ENCODE results near the gene HFE.
"Not testable (repeated sequence)": the region's sequence is repeated elsewhere in the genome, so short reads cannot be mapped to it uniquely, and the experiment has no call there.

HFE gene

DNA sequence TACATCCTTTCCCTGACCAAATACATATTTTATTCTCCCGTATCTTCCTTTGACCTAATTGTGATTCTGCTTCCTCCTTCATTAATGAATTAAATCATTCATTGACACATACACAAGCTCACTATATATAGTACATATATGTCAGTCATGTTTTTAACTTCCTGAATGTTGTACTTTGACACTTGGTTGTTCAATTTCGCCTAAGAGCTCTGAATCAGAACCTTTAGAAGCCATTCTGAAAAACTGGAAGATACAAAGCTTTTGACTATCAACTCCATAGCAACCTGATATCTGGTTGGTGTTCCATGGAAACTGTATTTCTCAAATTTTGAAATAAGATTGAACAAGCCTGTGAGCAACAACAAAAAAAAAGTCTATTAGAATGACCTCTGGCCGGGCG, 27.3 kb upstream of the HFE start:
- no peak for DNase-seq

DNA sequence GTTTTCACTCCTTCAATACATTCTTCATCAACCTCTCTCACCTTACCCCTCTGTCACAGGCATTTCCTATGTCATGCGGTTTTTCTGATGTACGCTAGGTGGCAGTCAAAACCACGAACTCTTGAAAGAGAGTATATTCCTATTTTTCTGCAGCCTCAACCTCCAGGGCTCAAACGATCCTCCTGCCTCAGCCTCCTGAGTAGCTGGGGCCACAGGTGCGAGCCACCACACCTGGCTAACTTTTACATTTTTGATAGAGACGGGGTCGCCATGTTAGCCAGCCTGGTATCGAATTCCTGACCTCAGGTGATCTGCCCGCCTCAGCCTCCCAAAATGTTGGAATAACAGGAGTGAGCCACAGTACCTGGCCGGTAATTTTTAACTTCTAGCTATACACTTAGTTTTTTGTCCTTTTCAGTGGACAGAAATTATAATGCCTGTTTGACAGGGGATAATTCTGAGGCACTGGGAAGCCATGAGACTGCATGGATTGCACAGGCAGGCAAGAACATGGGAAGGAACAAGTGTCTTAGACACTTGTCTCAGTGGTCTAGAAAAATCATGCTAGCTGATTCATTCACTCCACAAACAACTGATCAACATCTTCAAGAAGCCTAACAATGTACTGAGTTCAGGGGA, 22.5 kb upstream of the HFE start:
- peak; percentile 59 for DNase-seq

- peak; percentile 76 for DNase-seq
Measured at GRCh38 chr6:26065952-26066380, 21.3 kb upstream of the HFE start.

- no peak for DNase-seq
Measured at GRCh38 chr6:26067367-26067766, 19.9 kb upstream of the HFE start.

DNA sequence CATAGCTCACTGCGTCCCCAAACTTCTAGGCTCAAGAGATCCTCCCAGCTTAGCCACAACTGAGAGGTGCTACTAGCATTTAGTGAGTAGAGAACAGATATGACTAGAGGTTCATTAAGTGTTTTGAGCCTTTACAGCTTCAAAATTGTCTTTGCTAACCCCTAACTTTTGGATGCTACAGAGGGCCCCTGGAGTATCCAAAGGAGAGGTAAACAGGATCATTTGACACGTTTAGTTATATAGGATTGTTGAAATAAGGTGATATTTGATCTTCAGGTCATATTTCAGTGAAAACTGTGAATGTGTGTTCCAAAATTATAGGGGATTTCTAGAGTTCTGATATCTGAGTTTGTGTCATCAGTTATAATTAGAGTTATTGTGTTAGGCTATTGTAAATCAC, 19.2 kb upstream of the HFE start:
- no peak for DNase-seq

- no peak for DNase-seq
Measured at GRCh38 chr6:26071135-26071534, 16.1 kb upstream of the HFE start.

DNA sequence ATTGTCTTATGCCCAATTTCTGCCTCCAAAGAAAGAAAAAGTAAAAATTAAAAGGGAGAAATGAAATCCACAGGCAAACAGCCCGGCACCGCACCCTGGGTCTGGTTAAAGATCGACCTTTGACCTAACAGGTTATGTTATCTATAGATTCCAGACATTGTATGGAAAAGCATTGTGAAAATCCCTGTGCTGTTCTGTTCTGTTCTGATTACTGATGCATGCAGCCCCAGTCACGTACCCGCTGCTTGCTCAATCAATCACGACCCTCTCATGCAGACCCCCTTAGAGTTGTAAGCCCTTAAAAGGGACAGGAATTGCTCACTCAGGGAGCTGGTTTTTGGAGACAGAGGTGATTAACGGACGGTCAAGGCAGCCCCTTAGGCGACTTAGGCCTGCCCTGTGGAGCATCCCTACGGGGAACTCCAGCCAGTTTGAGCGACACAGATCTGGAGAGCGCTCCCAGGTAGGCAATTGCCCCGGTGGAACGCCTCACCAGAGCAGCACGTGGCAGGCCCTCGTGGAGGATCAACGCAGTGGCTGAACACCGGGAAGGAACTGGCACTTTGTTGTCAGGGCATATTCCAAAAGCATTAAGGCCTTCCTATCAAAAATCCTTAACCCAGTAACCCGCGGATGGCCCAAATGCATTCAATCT, 12.0 kb upstream of the HFE start:
- DNase-seq: no peak

DNA sequence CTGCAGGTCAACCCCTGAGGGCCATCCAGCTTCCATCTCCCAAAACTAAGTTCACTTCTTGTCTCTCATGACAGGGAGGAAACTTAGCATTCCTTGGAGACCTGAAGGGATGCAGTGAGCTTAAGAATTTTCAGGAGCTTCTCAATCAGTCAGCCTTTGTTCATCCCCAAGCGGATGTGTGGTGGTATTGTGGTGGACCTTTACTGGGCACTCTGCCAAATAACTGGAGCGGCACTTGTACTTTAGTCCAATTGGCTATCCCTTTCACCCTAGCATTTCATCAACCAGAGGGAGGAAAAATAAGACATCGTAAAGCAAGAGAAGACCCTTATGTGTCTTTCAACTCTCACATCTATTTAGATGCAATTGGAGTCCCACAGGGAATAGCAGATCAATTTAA, 9.2 kb upstream of the HFE start:
- DNase-seq: not testable (repeated sequence)

DNA sequence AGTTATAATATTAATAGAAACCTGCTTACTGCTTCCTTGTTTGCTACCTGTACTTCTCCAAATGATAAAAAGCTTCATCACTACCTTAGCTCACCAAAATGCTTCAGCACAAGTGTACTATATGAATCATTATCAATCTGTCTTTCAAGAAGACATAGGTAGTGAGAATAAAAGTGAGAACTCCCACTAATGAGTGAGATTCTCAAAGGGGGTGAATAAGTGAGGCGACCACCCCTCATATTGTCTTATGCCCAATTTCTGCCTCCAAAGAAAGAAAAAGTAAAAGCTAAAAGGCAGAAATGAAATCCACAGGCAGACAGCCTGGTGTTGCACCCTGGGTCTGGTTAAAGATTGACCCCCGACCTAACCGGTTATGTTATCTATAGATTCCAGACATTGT, 6.1 kb upstream of the HFE start:
- not testable (repeated sequence) for DNase-seq

GRCh38 chr6:26086211-26086610, 1.0 kb upstream of the HFE start:
- DNase-seq: no peak

- no peak for DNase-seq
Measured at GRCh38 chr6:26088344-26088743, 1.1 kb downstream of the HFE start.

DNA sequence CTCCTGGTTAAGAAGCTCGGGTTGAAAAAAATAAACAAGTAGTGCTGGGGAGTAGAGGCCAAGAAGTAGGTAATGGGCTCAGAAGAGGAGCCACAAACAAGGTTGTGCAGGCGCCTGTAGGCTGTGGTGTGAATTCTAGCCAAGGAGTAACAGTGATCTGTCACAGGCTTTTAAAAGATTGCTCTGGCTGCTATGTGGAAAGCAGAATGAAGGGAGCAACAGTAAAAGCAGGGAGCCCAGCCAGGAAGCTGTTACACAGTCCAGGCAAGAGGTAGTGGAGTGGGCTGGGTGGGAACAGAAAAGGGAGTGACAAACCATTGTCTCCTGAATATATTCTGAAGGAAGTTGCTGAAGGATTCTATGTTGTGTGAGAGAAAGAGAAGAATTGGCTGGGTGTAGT, 2.0 kb downstream of the HFE start:
- no peak for DNase-seq

GRCh38 chr6:26092443-26092842, 5.2 kb downstream of the HFE start:
- peak; percentile 88 for DNase-seq

- DNase-seq: peak; percentile 18
Measured at GRCh38 chr6:26094036-26094435, 6.8 kb downstream of the HFE start.

GRCh38 chr6:26097268-26097875, 10.1 kb downstream of the HFE start:
- DNase-seq: peak; percentile 22

GRCh38 chr6:26103141-26103769, 16.0 kb downstream of the HFE start:
- DNase-seq: no peak

DNA sequence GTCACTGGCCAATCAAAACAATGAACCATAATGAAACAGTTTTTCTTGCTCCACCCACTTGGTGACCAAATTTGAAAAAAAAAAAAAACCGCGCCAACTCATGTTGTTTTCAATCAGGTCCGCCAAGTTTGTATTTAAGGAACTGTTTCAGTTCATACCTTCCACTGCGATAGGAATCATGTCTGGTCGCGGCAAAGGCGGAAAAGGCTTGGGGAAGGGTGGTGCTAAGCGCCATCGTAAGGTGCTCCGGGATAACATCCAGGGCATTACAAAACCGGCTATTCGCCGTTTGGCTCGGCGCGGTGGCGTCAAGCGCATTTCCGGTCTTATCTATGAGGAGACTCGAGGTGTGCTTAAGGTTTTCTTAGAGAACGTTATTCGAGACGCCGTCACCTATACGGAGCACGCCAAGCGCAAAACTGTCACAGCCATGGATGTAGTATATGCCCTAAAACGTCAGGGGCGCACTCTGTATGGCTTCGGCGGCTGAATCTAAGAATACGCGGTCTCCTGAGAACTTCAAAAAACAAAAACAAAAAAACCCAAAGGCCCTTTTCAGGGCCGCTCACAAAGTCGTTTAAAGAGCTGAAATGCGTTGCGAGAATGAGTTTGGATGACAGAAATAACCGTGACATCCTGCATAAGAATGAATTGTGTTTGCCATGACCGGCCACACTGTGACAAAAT, 16.7 kb downstream of the HFE start:
- DNase-seq: peak; percentile 98

GRCh38 chr6:26104457-26105108, 17.4 kb downstream of the HFE start:
- DNase-seq: no peak

DNA sequence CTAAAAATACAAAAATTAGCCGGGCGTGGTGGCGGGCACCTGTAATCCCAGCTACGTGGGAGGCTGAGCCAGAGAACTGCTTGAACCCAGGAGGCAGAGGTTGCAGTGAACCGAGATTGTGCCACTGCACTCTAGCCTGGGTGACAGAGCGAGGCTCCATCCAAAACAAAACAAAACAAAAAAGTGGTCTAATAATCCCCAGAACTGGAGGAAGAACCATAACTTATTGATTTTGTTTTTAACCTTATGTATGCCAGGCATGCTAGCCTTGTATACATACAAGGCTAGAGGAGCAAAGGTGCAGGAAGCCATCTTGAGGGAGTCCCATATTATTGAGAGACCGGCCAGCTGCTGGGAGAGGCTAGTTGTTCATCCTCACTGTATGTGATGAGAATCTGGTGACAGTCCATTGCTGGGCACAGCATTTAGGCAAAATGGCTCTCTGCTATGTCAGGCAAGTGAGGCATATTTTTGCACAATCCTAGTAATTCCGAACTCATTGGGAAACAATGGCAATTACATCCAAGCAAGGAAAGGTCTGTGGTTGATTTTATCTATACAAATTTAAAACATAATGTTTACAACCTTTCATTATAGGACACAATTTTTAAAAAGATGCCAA, 18.0 kb downstream of the HFE start:
- DNase-seq: no peak

- no peak for DNase-seq
Measured at GRCh38 chr6:26105842-26106241, 18.6 kb downstream of the HFE start.

DNA sequence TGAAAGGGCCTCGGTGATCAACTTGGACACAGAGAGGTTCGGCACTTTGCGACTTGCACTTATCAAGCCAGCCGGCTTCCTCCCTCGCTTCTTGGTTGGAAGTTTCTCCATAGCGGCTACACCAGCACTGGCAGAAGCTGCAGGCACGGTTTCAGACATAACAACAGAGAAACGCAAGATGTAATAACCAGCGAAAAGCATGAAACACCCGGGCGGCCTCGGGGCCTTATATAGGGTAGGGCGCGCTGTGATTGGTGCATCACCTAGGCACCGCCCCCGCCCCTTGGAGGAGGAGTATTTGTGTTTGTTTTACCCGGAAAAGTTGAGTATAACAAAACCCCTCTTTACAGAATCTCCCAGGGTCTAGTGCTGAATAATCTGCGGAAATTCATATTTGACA, 20.7 kb downstream of the HFE start:
- DNase-seq: no peak

GRCh38 chr6:26109772-26110171, 22.5 kb downstream of the HFE start:
- DNase-seq: peak; percentile 20
